ENCODE data around the gene HIPK2.

- TF ChIP-seq CTCF (IDR thresholded peaks at IDR 0.05): no peak
- no peak for TF ChIP-seq POLR2AphosphoS5 (IDR thresholded peaks at IDR 0.05)
- no peak for TF ChIP-seq EP300 (IDR thresholded peaks at IDR 0.05)
- no peak for TF ChIP-seq POLR2A (IDR thresholded peaks at IDR 0.05)
Observed at GRCh38 chr7:139699640-139700504, 77.9 kb downstream of the HIPK2 start.
